Esophagus (tissue), 2 donors: Measurements from ENCODE around the gene COX7B2. TPM values are rescaled to one million over a fixed set of nuclear protein-coding genes. Genes with fewer than 3 reads are reported as not detected.

ENCODE experiments used
- H3K27ac ChIP-seq, 2 donors: one replicate each; pipeline ENCODE4 v1.5.1; 2013; ENCODE audit warnings: low read depth in 2 of 2, mild to moderate bottlenecking in 2 of 2, inconsistent platforms in 1 of 2, low read length in 1 of 2, moderate library complexity in 1 of 2
- H3K27me3 ChIP-seq, 2 donors: one replicate each; pipeline ENCODE4 v1.6.1; 2013; ENCODE audit warnings: low read length in 2 of 2, control low read depth in 1 of 2, mild to moderate bottlenecking in 1 of 2; ENCODE audit not compliant: insufficient read depth in 2 of 2, control insufficient read depth in 1 of 2
- H3K36me3 ChIP-seq, 2 donors: one replicate each; pipeline ENCODE4 v1.6.1; 2013; ENCODE audit warnings: low read length in 1 of 2; ENCODE audit not compliant: control insufficient read depth in 2 of 2, insufficient read depth in 2 of 2
- H3K4me1 ChIP-seq, 2 donors: one replicate each; pipeline ENCODE4 v1.6.1; 2013; ENCODE audit warnings: low read length in 1 of 2; ENCODE audit not compliant: control insufficient read depth in 2 of 2, insufficient read depth in 2 of 2
- H3K4me3 ChIP-seq, 2 donors: one replicate each; pipeline ENCODE4 v1.5.1; 2013; ENCODE audit warnings: low read length in 2 of 2, mild to moderate bottlenecking in 2 of 2, low read depth in 1 of 2, moderate library complexity in 1 of 2
- H3K9me3 ChIP-seq, 2 donors: one replicate each; pipeline ENCODE4 v1.6.1; 2013; ENCODE audit warnings: mild to moderate bottlenecking in 2 of 2, low read depth in 1 of 2, low read length in 1 of 2, moderate library complexity in 1 of 2; ENCODE audit not compliant: control insufficient read depth in 2 of 2, insufficient read depth in 1 of 2
- WGBS, 2 donors: extraction: QIAGEN DNeasy Blood & Tissue Kit; methylation state at CpG; one replicate each; pipeline ENCODE4 v1.1.7; 2013; 5-methylcytosine and 5-hydroxymethylcytosine counted together
- polyA plus RNA-seq, 2 donors: library from polyadenylated mRNA; stranded (reverse); fragments of 200-250 nt; gene quantifications; one replicate each; pipeline ENCODE4 v1.2.3, GENCODE V29; 2013
- donor health status: healthy with polysubstance abuse.
- donor health status: Bipolar disorder and iron deficiency.

Gene COX7B2
- polyA plus RNA-seq, 2 donors, result not detected

- no peak overlapping the region for H3K4me3 ChIP-seq
- H3K9me3 ChIP-seq, result peaks cover 0 to 3% of the 10 kb centered on the region in 2 donors
- H3K27me3 ChIP-seq, result no peaks in the 10 kb centered on the region
- no peaks in the 10 kb centered on the region for H3K4me1 ChIP-seq
- 92 to 100% methylated on average over 1 of the region's 1 CpG for WGBS, 2 donors
- H3K27ac ChIP-seq, result no peak overlapping the region
- H3K36me3 ChIP-seq, result no peaks in the 10 kb centered on the region
These were observed 91.2 kb downstream of the COX7B2 start for GRCh38 chr4:46817806-46818205.

GRCh38 chr4:46804781-46805413 is 104.1 kb downstream of the COX7B2 start:
- WGBS, 2 donors, result 92 to 93% methylated on average over 19 to 24 of the region's 24 CpGs
- Histone ChIP-seq H3K4me1 (no peaks in the 10 kb centered on the region), H3K9me3 (peaks cover 0 to 5% of the 10 kb centered on the region in 2 donors), H3K4me3 (no peak overlapping the region), H3K27me3 (no peaks in the 10 kb centered on the region), H3K36me3 (no peaks in the 10 kb centered on the region), H3K27ac (no peak overlapping the region)

GRCh38 chr4:46793036-46793435 is 116.0 kb downstream of the COX7B2 start:
- Histone ChIP-seq H3K9me3 (no peaks in the 10 kb centered on the region), H3K4me3 (no peak overlapping the region), H3K27ac (no peak overlapping the region), H3K4me1 (no peaks in the 10 kb centered on the region), H3K36me3 (no peaks in the 10 kb centered on the region), H3K27me3 (no peaks in the 10 kb centered on the region)
- WGBS, 2 donors, result 45 to 47% methylated on average over 6 of the region's 6 CpGs

- Histone ChIP-seq H3K36me3 (no peaks in the 10 kb centered on the region), H3K4me3 (no peak overlapping the region), H3K27me3 (no peaks in the 10 kb centered on the region), H3K9me3 (peaks cover 0 to 6% of the 10 kb centered on the region in 2 donors), H3K27ac (no peak overlapping the region), H3K4me1 (no peaks in the 10 kb centered on the region)
- WGBS, 2 donors, result 92 to 93% methylated on average over 25 of the region's 25 CpGs
These were observed 127.5 kb downstream of the COX7B2 start for GRCh38 chr4:46781434-46782092.

- H3K4me1 ChIP-seq, result no peaks in the 10 kb centered on the region
- H3K9me3 ChIP-seq, result peaks cover 5 to 6% of the 10 kb centered on the region in 2 donors
- H3K27ac ChIP-seq, result no peak overlapping the region
- no peaks in the 10 kb centered on the region for H3K27me3 ChIP-seq
- no peaks in the 10 kb centered on the region for H3K36me3 ChIP-seq
- WGBS, 2 donors, result 82 to 88% methylated on average over 2 of the region's 2 CpGs
- no peak overlapping the region for H3K4me3 ChIP-seq
These were observed 143.6 kb downstream of the COX7B2 start for GRCh38 chr4:46765465-46765864.

GRCh38 chr4:46730075-46730474 is 179.0 kb downstream of the COX7B2 start:
- WGBS, 2 donors, result 59 to 73% methylated on average over 3 of the region's 3 CpGs

GRCh38 chr4:46720055-46720454 is 189.0 kb downstream of the COX7B2 start:
- Histone ChIP-seq H3K4me1 (no peaks in the 10 kb centered on the region), H3K9me3 (no peaks in the 10 kb centered on the region), H3K36me3 (no peaks in the 10 kb centered on the region), H3K27me3 (no peaks in the 10 kb centered on the region), H3K27ac (no peak overlapping the region), H3K4me3 (no peak overlapping the region)
- WGBS, 2 donors, result 24 to 27% methylated on average over 1 of the region's 1 CpG

More at GRCh38 chr4:46730075-46730474, 179.0 kb downstream of the COX7B2 start:
- Histone ChIP-seq H3K27ac (no peak overlapping the region), H3K36me3 (no peaks in the 10 kb centered on the region), H3K27me3 (no peaks in the 10 kb centered on the region), H3K4me1 (no peaks in the 10 kb centered on the region), H3K4me3 (no peak overlapping the region), H3K9me3 (peaks cover 2% of the 10 kb centered on the region in 2 donors)

- H3K27me3 ChIP-seq, result no peaks in the 10 kb centered on the region
- no peak overlapping the region for H3K27ac ChIP-seq
- WGBS, 2 donors, result 66 to 70% methylated on average over 1 of the region's 1 CpG
- H3K4me3 ChIP-seq, result no peak overlapping the region
- H3K36me3 ChIP-seq, result no peaks in the 10 kb centered on the region
- H3K9me3 ChIP-seq, result no peaks in the 10 kb centered on the region
- no peaks in the 10 kb centered on the region for H3K4me1 ChIP-seq
These were observed 191.1 kb downstream of the COX7B2 start for GRCh38 chr4:46717950-46718349.

- H3K4me1 ChIP-seq, result no peaks in the 10 kb centered on the region
- no peaks in the 10 kb centered on the region for H3K27me3 ChIP-seq
- H3K4me3 ChIP-seq, result no peak overlapping the region
- no peaks in the 10 kb centered on the region for H3K36me3 ChIP-seq
- WGBS, 2 donors, result 57 to 63% methylated on average over 3 of the region's 3 CpGs
- no peaks in the 10 kb centered on the region for H3K9me3 ChIP-seq
- no peak overlapping the region for H3K27ac ChIP-seq
These were observed 193.6 kb downstream of the COX7B2 start for GRCh38 chr4:46715468-46715867.

- Histone ChIP-seq H3K27ac (no peak overlapping the region), H3K4me1 (no peaks in the 10 kb centered on the region), H3K9me3 (peaks cover 4 to 6% of the 10 kb centered on the region in 2 donors), H3K27me3 (no peaks in the 10 kb centered on the region), H3K36me3 (no peaks in the 10 kb centered on the region), H3K4me3 (no peak overlapping the region)
- 91 to 95% methylated on average over 15 to 16 of the region's 16 CpGs for WGBS, 2 donors
These were observed 210.2 kb downstream of the COX7B2 start for GRCh38 chr4:46698891-46699290.
